GM20000 (cell line): Measurements from ENCODE around the gene RFX8.
"Not testable (repeated sequence)": the region's sequence is repeated elsewhere in the genome, so short reads cannot be mapped to it uniquely, and the experiment has no call there.

Experiments used
- DNase-seq: peaks from one replicate; pipeline ENCODE4 v3.0.0; 2012; ENCODE audit warnings: low spot score
- CTCF ChIP-seq: IDR thresholded peaks from 2 replicates; pipeline ENCODE4 v1.5.1; 2012; ENCODE audit warnings: mild to moderate bottlenecking, control low read depth; ENCODE audit errors: extremely low read depth, missing control alignments

RFX8 gene

GRCh38 chr2:101440127-101440738 lies 34.7 kb downstream of the RFX8 start:
- TF ChIP-seq CTCF = no peak

DNA sequence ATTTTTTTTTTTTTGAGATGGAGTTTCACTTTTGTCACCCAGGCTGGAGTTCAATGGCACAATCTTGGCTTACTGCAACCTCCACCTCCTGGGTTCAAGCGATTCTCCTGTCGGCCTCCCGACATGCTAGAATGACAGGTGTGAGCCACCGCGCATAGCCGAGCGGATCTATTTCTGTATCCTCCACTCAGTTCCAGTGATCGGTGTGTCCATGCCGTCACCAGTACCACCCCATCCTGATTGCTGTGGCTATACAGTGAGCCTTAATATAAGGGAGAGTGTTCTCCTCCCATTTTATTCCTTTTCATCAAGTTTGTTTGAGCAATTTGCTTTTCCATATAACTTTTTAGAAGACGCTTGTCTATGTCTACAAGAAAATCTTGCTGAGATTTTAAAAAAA lies 35.2 kb downstream of the RFX8 start:
- no peak for TF ChIP-seq CTCF
- no peak for DNase-seq

More at GRCh38 chr2:101440127-101440738, 34.7 kb downstream of the RFX8 start:
- DNase-seq = no peak

DNA sequence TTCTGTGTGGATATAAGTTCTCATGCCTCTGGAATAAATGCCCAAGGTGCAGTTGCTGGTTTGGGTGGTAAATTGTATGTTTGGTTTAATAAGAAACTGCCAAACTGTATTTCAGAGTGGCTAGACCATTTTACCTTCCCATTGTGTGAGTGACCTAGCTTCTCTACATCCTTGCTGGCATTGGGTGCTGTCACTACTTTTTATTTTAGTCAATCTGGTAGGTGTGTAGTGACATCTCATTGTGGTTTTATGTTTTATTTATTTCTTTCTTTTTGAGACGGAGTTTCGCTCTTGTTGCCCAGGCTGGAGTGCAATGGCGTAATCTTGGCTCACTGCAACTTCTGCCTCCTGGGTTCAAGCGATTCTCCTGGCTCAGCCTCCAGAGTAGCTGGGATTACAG lies 36.4 kb downstream of the RFX8 start:
- DNase-seq = not testable (repeated sequence)

- no peak for DNase-seq
- TF ChIP-seq CTCF = no peak
Observed at GRCh38 chr2:101435001-101435862, 39.7 kb downstream of the RFX8 start.

DNA sequence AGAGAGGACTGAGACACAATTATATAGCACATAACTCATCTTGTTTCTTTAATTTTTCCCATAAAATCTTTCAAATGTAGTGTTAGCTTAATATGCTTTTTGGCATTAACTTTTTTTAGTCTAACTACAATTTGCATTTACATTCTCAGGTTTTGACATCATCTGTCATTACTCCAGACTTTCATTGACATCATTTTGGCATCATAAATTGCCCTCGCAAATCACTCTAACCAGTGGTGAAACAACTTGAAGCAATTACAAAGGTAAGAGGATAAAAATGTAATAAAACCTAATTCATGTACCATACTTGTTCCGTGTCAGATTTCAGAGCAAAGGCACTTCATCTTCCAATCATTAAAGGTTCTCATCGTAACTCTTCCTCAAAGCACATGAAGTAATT lies 41.4 kb downstream of the RFX8 start:
- no peak for DNase-seq
- no peak for TF ChIP-seq CTCF

- DNase-seq = no peak
Observed at GRCh38 chr2:101432411-101433181, 42.3 kb downstream of the RFX8 start.

DNA sequence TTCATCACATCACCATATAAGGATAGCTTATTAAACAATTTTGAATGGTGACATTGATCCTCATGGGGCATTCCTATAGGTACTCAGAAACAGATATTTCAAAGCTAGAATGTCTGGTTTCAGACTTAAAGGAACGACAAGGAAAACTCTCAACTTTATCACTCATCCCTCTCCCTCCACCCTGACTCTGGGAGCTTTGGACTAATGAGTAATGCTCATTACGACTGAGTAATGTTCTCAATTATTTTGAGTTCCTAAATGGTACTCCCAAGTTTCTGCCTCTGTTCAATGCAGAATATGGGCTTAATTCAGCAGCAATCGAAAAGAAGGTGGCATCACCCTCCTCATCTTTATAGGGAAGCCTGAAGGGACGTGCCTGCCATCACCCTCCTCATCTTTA lies 43.4 kb downstream of the RFX8 start:
- DNase-seq = no peak
- no peak for TF ChIP-seq CTCF

More at GRCh38 chr2:101432411-101433181, 42.3 kb downstream of the RFX8 start:
- TF ChIP-seq CTCF = no peak
